Liver (tissue), 9 donors: Measurements from ENCODE around the gene OSBPL10. TPM values are rescaled to one million over a fixed set of nuclear protein-coding genes. Genes with fewer than 3 reads are reported as not detected.

ENCODE experiments used
- DNase-seq: peaks from one replicate; pipeline ENCODE4 v3.0.0-alpha.2; 2017; ENCODE audit warnings: low spot score
- H3K27ac ChIP-seq, 2 donors: one replicate each; pipeline ENCODE4 v1.7.0; 2013; ENCODE audit warnings: inconsistent platforms in 2 of 2, low read length in 2 of 2, control low read depth in 1 of 2, low read depth in 1 of 2, mild to moderate bottlenecking in 1 of 2
- H3K27me3 ChIP-seq, 4 donors: one replicate each; pipeline versions ENCODE4 v1.6.1 to v1.7.0; 2013; ENCODE audit warnings: low read length in 3 of 4, inconsistent platforms in 1 of 4, mild to moderate bottlenecking in 1 of 4, moderate library complexity in 1 of 4; ENCODE audit not compliant: control insufficient read depth in 4 of 4, insufficient read depth in 4 of 4
- H3K36me3 ChIP-seq, 4 donors: one replicate each; pipeline versions ENCODE4 v1.6.1 to v1.7.0; 2013; ENCODE audit warnings: low read length in 3 of 4, mild to moderate bottlenecking in 3 of 4, low read depth in 1 of 4, moderate library complexity in 1 of 4; ENCODE audit not compliant: control insufficient read depth in 4 of 4, insufficient read depth in 3 of 4
- H3K4me1 ChIP-seq, 4 donors: one replicate each; pipeline versions ENCODE4 v1.6.1 to v1.7.0; 2013; ENCODE audit warnings: low read length in 3 of 4, mild to moderate bottlenecking in 3 of 4, moderate library complexity in 1 of 4; ENCODE audit not compliant: control insufficient read depth in 4 of 4, insufficient read depth in 4 of 4
- H3K4me3 ChIP-seq, 3 donors: one replicate each; pipeline versions ENCODE4 v1.6.1 to v1.7.0; 2013; ENCODE audit warnings: low read length in 3 of 3, control low read depth in 1 of 3, low read depth in 1 of 3, mild to moderate bottlenecking in 1 of 3
- H3K9ac ChIP-seq, 2 donors: one replicate each; pipeline ENCODE4 v1.7.0; 2013; ENCODE audit warnings: low read length in 2 of 2, mild to moderate bottlenecking in 2 of 2, moderate library complexity in 2 of 2, control low read depth in 1 of 2, low read depth in 1 of 2
- H3K9me3 ChIP-seq, 4 donors: one replicate each; pipeline versions ENCODE4 v1.6.1 to v1.7.0; 2013; ENCODE audit warnings: low read length in 3 of 4; ENCODE audit not compliant: control insufficient read depth in 4 of 4
- ATF3 ChIP-seq: IDR thresholded peaks from 2 replicates; pipeline ENCODE4 v1.6.1; 2016; ENCODE audit warnings: antibody characterized with exemption
- CTCF ChIP-seq: fragments of 150-350 bp; IDR thresholded peaks from 2 replicates; pipeline ENCODE4 v1.5.1; 2017; ENCODE audit warnings: improper control_type of control experiment, low read depth, low read length; ENCODE audit not compliant: missing input control
- EGR1 ChIP-seq, 2 donors: IDR thresholded peaks; 2 replicates each; pipeline ENCODE4 v1.6.1; 2016 to 2018; ENCODE audit warnings: antibody characterized with exemption in 2 of 2, low read depth in 2 of 2
- FOXA1 ChIP-seq: IDR thresholded peaks from 2 replicates; pipeline ENCODE4 v1.6.1; 2016; ENCODE audit warnings: antibody characterized with exemption
- FOXA2 ChIP-seq: IDR thresholded peaks from 2 replicates; pipeline ENCODE4 v1.6.1; 2016; ENCODE audit warnings: antibody characterized with exemption
- GABPA ChIP-seq, 2 donors: IDR thresholded peaks in 1 of 2; conservative IDR thresholded peaks in 1 of 2; 2 replicates each; pipeline ENCODE4 v1.6.1; 2016; ENCODE audit warnings: antibody characterized with exemption in 2 of 2, mild to moderate bottlenecking in 1 of 2, moderate library complexity in 1 of 2
- HNF4A ChIP-seq, 2 donors: conservative IDR thresholded peaks; 2 replicates each; pipeline ENCODE4 v1.6.1; 2016; ENCODE audit warnings: antibody characterized with exemption in 2 of 2, mild to moderate bottlenecking in 2 of 2
- HNF4G ChIP-seq: IDR thresholded peaks from 2 replicates; pipeline ENCODE4 v1.6.1; 2016; ENCODE audit warnings: antibody characterized with exemption
- JUND ChIP-seq, 2 donors: IDR thresholded peaks; 2 replicates each; pipeline ENCODE4 v1.6.1; 2016; ENCODE audit warnings: antibody characterized with exemption in 2 of 2
- NR2F2 ChIP-seq: IDR thresholded peaks from 2 replicates; pipeline ENCODE4 v1.6.1; 2016; ENCODE audit warnings: antibody characterized with exemption
- RAD21 ChIP-seq, 2 donors: IDR thresholded peaks; 2 replicates each; pipeline ENCODE4 v1.6.1; 2016; ENCODE audit warnings: antibody characterized with exemption in 2 of 2, mild to moderate bottlenecking in 2 of 2
- REST ChIP-seq: IDR thresholded peaks from 2 replicates; pipeline ENCODE4 v1.6.1; 2016; ENCODE audit warnings: antibody characterized with exemption, mild to moderate bottlenecking
- RXRA ChIP-seq, 2 donors: IDR thresholded peaks; 2 replicates each; pipeline ENCODE4 v1.6.1; 2017 to 2018; ENCODE audit warnings: antibody characterized with exemption in 2 of 2, mild to moderate bottlenecking in 1 of 2
- SP1 ChIP-seq: IDR thresholded peaks from 2 replicates; pipeline ENCODE4 v1.6.1; 2018; ENCODE audit warnings: antibody characterized with exemption, mild to moderate bottlenecking
- TAF1 ChIP-seq: conservative IDR thresholded peaks from 2 replicates; pipeline ENCODE4 v1.6.1; 2016; ENCODE audit warnings: antibody characterized with exemption, mild to moderate bottlenecking
- YY1 ChIP-seq: IDR thresholded peaks from 2 replicates; pipeline ENCODE4 v1.6.1; 2016; ENCODE audit warnings: antibody characterized with exemption, mild to moderate bottlenecking
- ZBTB33 ChIP-seq: IDR thresholded peaks from 2 replicates; pipeline ENCODE4 v1.6.1; 2016; ENCODE audit warnings: antibody characterized with exemption
- WGBS: extraction: QIAGEN DNeasy Blood & Tissue Kit; methylation state at CpG from one replicate; pipeline ENCODE4 v1.1.7; 2013; 5-methylcytosine and 5-hydroxymethylcytosine counted together
- polyA plus RNA-seq, 2 donors: library from polyadenylated mRNA; stranded (reverse) in 1 of 2; unstranded in 1 of 2; fragments of 200-250 nt in 1 of 2; fragments of >200 nt in 1 of 2; fragmentation: Nextera tagmentation in 1 of 2; extraction: Ambion mirVana in 1 of 2; gene quantifications; one replicate each; pipeline versions ENCODE4 v1.2.1 to v1.2.3, GENCODE V29; 2013 to 2015
- total RNA-seq, 2 donors: library from RNA; depleted of rRNA; stranded (reverse); fragments of >200 nt; gene quantifications; one replicate each; pipeline ENCODE4 v1.2.3, GENCODE V29; 2014
- donor health status: healthy.
- donor health status: healthy.
- donor health status: healthy.
- donor health status: healthy.
- donor health status: healthy.

The OSBPL10 gene
- total and polyA plus RNA-seq, 4 donors, result 0.75 to 4.0 (median 1.7) TPM

DNA sequence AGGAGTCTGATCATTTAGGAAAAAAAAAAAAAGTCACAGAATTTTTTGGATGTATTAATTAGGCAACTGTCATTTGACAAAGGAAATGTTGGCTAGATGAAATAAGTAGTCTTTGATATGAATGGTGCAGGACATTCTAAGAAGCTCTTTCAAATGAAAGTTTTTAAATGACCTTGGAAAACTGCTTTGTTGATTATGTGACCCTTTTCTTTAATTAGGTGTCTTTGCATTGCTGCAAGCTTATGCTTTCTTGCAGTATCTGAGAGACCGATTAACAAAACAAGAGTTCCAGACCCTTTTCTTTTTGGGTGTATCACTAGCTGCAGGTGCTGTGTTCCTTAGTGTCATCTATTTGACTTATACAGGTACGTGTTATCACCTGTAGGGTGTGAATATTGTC, 364.4 kb downstream of the OSBPL10 start:
- WGBS, result 91% methylated on average over 2 of the region's 2 CpGs
- no peaks in the 10 kb centered on the region for H3K4me1 ChIP-seq
- no peak overlapping the region for H3K27ac ChIP-seq
- no peak for DNase-seq
- no peak overlapping the region for H3K4me3 ChIP-seq
- no peak overlapping the region for H3K9ac ChIP-seq
- no peaks in the 10 kb centered on the region for H3K27me3 ChIP-seq
- TF ChIP-seq REST (no peak), HNF4G (no peak), ATF3 (no peak), JUND (IDR thresholded peaks at IDR 0.05) (no peak), ZBTB33 (no peak), RXRA (IDR thresholded peaks at IDR 0.05) (no peak), HNF4A (conservative IDR thresholded peaks at IDR 0.05) (no peak), YY1 (no peak), GABPA (IDR thresholded peaks at IDR 0.05 in 1 of 2, conservative IDR thresholded peaks at IDR 0.05 in 1 of 2) (no peak), RAD21 (IDR thresholded peaks at IDR 0.05) (no peak), FOXA1 (no peak), NR2F2 (no peak), CTCF (no peak), SP1 (no peak)
- H3K36me3 ChIP-seq, result peaks cover 0 to 20% (median 4%) of the 10 kb centered on the region in 4 donors
- no peaks in the 10 kb centered on the region for H3K9me3 ChIP-seq

- no peak overlapping the region for H3K27ac ChIP-seq
- 76% methylated on average over 4 of the region's 4 CpGs for WGBS
- no peak for TF ChIP-seq YY1
- TF ChIP-seq CTCF, result no peak
- TF ChIP-seq HNF4G, result no peak
- no peak for TF ChIP-seq JUND (IDR thresholded peaks at IDR 0.05)
- no peak for TF ChIP-seq ATF3
- TF ChIP-seq TAF1, result no peak
- no peak for TF ChIP-seq FOXA2
- TF ChIP-seq RAD21 (IDR thresholded peaks at IDR 0.05), result no peak
- TF ChIP-seq GABPA (IDR thresholded peaks at IDR 0.05 in 1 of 2, conservative IDR thresholded peaks at IDR 0.05 in 1 of 2), result no peak
- TF ChIP-seq EGR1 (IDR thresholded peaks at IDR 0.05; ENCODE audit: low read depth in 2 of 2), result no peak
- TF ChIP-seq RXRA (IDR thresholded peaks at IDR 0.05), result no peak
- TF ChIP-seq REST, result no peak
Measured at GRCh38 chr3:31615071-31615875, 365.8 kb downstream of the OSBPL10 start.

More at GRCh38 chr3:31615071-31615875, 365.8 kb downstream of the OSBPL10 start:
- Histone ChIP-seq H3K27me3 (no peaks in the 10 kb centered on the region), H3K36me3 (peaks cover 0 to 9% (median 2%) of the 10 kb centered on the region in 4 donors), H3K4me3 (no peak overlapping the region), H3K9me3 (no peaks in the 10 kb centered on the region), H3K9ac (no peak overlapping the region), H3K4me1 (no peaks in the 10 kb centered on the region)
- no peak for DNase-seq
